HepG2 (cell line): ENCODE measurements around the gene ERCC4. TPM values are rescaled to one million over a fixed set of nuclear protein-coding genes. Genes with fewer than 3 reads are reported as not detected.

Experiments
- ARNT2 ChIP-seq: sonication (generic); formaldehyde crosslinking; IDR thresholded peaks from 2 replicates; pipeline ENCODE4 v1.8.0; 2022; ENCODE audit warnings: mild to moderate bottlenecking, low read depth, missing genetic modification reagents, moderate library complexity
- FOSL2 ChIP-seq: sonication (generic); formaldehyde crosslinking; IDR thresholded peaks from 2 replicates; pipeline ENCODE4 v1.4.0; 2020; ENCODE audit warnings: missing genetic modification reagents
- JUND ChIP-seq: sonication (generic); formaldehyde crosslinking; IDR thresholded peaks from 2 replicates; pipeline ENCODE4 v1.8.0; 2022; ENCODE audit warnings: mild to moderate bottlenecking, missing genetic modification reagents
- KLF12 ChIP-seq: sonication (generic); formaldehyde crosslinking; IDR thresholded peaks from 2 replicates; pipeline ENCODE4 v1.4.0; 2020; ENCODE audit warnings: missing genetic modification reagents, borderline replicate concordance
- MAFK ChIP-seq, 2 experiments: IDR thresholded peaks in 1 of 2; conservative IDR thresholded peaks in 1 of 2; 2 replicates each; pipeline ENCODE4 v1.6.1; 2011; ENCODE audit warnings: improper control_type of control experiment in 2 of 2, low read length in 2 of 2
- NCOA1 ChIP-seq: sonication (generic); formaldehyde crosslinking; IDR thresholded peaks from 2 replicates; pipeline ENCODE4 v1.9.0; 2021; ENCODE audit warnings: missing genetic modification reagents
- RAD21 ChIP-seq: fragments of 450-650 bp; formaldehyde crosslinking; IDR thresholded peaks from 2 replicates; pipeline ENCODE4 v1.5.0; 2020; ENCODE audit warnings: mild to moderate bottlenecking
- SP140L ChIP-seq: sonication (generic); formaldehyde crosslinking; IDR thresholded peaks from 2 replicates; pipeline ENCODE4 v1.4.0; 2020; ENCODE audit warnings: missing genetic modification reagents, borderline replicate concordance
- ZBTB8A ChIP-seq: sonication (generic); formaldehyde crosslinking; IDR thresholded peaks from 2 replicates; pipeline ENCODE4 v1.4.0; 2020; ENCODE audit warnings: mild to moderate bottlenecking, low read depth, missing genetic modification reagents, borderline replicate concordance
- ZNF124 ChIP-seq: sonication (generic); formaldehyde crosslinking; IDR thresholded peaks from 2 replicates; pipeline ENCODE4 v1.4.0; 2020; ENCODE audit warnings: missing genetic modification reagents
- ZNF138 ChIP-seq: sonication (generic); formaldehyde crosslinking; IDR thresholded peaks from 2 replicates; pipeline ENCODE4 v1.5.0; 2020; ENCODE audit warnings: mild to moderate bottlenecking, low read depth, missing genetic modification reagents
- ZNF17 ChIP-seq: sonication (generic); formaldehyde crosslinking; IDR thresholded peaks from 2 replicates; pipeline ENCODE4 v1.5.0; 2020; ENCODE audit warnings: mild to moderate bottlenecking, missing genetic modification reagents
- ZNF264 ChIP-seq: sonication (generic); formaldehyde crosslinking; IDR thresholded peaks from 2 replicates; pipeline ENCODE4 v1.4.0; 2020; ENCODE audit warnings: missing genetic modification reagents
- ZNF292 ChIP-seq: sonication (generic); formaldehyde crosslinking; IDR thresholded peaks from 2 replicates; pipeline ENCODE4 v1.8.1; 2022; ENCODE audit warnings: mild to moderate bottlenecking, low read depth, missing genetic modification reagents, borderline replicate concordance
- ZNF547 ChIP-seq: sonication (generic); formaldehyde crosslinking; IDR thresholded peaks from 2 replicates; pipeline ENCODE4 v1.5.1; 2020; ENCODE audit warnings: mild to moderate bottlenecking, missing genetic modification reagents
- ZNF562 ChIP-seq: sonication (generic); formaldehyde crosslinking; IDR thresholded peaks from 2 replicates; pipeline ENCODE4 v1.8.0; 2022; ENCODE audit warnings: missing genetic modification reagents, borderline replicate concordance
- ZNF644 ChIP-seq: IDR thresholded peaks from 2 replicates; pipeline ENCODE4 v1.6.1; 2016; ENCODE audit warnings: low read depth
- ZNF747 ChIP-seq: sonication (generic); formaldehyde crosslinking; IDR thresholded peaks from 2 replicates; pipeline ENCODE4 v1.8.1; 2023; ENCODE audit warnings: missing genetic modification reagents, mild to moderate bottlenecking, borderline replicate concordance
- ZNF816 ChIP-seq: sonication (generic); formaldehyde crosslinking; IDR thresholded peaks from 2 replicates; pipeline ENCODE4 v1.8.0; 2022; ENCODE audit warnings: missing genetic modification reagents, mild to moderate bottlenecking, borderline replicate concordance
- polyA plus RNA-seq, 8 experiments: library from polyadenylated mRNA; depleted of rRNA in 3 of 8; stranded (reverse) in 7 of 8; unstranded in 1 of 8; fragments of >200 nt; fragmentation: Illumina TruSeq in 4 of 8; extraction: Trizol in 4 of 8; gene quantifications; 2 replicates each; pipeline versions ENCODE4 v1.2.1 to v1.2.3, GENCODE V29; 2011 to 2016; ENCODE audit warnings: low read depth in 4 of 8, missing spikeins in 1 of 8, mixed read lengths in 1 of 8; ENCODE audit not compliant: insufficient read depth in 1 of 8
- total RNA-seq, 5 experiments: library from RNA; depleted of rRNA; stranded (reverse); fragments of >200 nt; fragmentation: Illumina TruSeq; extraction: Trizol; gene quantifications; 2 replicates each; pipeline ENCODE4 v1.2.3, GENCODE V29; 2016; ENCODE audit warnings: low read depth in 1 of 5
- TF ChIP-seq, protein P1 (sequence below): sonication (generic); formaldehyde crosslinking; IDR thresholded peaks from 2 replicates; pipeline ENCODE4 v1.4.0; 2020; ENCODE audit warnings: mild to moderate bottlenecking, low read depth, missing genetic modification reagents
- TF ChIP-seq, protein P2 (sequence below): IDR thresholded peaks from 2 replicates; pipeline ENCODE4 v1.6.1; 2016; ENCODE audit warnings: control low read depth
- TF ChIP-seq, protein P3 (sequence below): sonication (generic); formaldehyde crosslinking; conservative IDR thresholded peaks from 2 replicates; pipeline ENCODE4 v1.4.0; 2020; ENCODE audit warnings: missing genetic modification reagents
- TF ChIP-seq, protein P4 (sequence below): sonication (generic); formaldehyde crosslinking; conservative IDR thresholded peaks from 2 replicates; pipeline ENCODE4 v1.4.0; 2020; ENCODE audit warnings: missing genetic modification reagents
- TF ChIP-seq, protein P5 (sequence below): sonication (generic); formaldehyde crosslinking; IDR thresholded peaks from 2 replicates; pipeline ENCODE4 v1.8.0; 2023; ENCODE audit warnings: mild to moderate bottlenecking, missing genetic modification reagents

ERCC4 gene
- total and polyA plus RNA-seq, 2 of the 13 experiments (the other 11 are each of a cell fraction or from before 2014, with no cell fraction given): 5.4 to 15.2 TPM

DNA sequence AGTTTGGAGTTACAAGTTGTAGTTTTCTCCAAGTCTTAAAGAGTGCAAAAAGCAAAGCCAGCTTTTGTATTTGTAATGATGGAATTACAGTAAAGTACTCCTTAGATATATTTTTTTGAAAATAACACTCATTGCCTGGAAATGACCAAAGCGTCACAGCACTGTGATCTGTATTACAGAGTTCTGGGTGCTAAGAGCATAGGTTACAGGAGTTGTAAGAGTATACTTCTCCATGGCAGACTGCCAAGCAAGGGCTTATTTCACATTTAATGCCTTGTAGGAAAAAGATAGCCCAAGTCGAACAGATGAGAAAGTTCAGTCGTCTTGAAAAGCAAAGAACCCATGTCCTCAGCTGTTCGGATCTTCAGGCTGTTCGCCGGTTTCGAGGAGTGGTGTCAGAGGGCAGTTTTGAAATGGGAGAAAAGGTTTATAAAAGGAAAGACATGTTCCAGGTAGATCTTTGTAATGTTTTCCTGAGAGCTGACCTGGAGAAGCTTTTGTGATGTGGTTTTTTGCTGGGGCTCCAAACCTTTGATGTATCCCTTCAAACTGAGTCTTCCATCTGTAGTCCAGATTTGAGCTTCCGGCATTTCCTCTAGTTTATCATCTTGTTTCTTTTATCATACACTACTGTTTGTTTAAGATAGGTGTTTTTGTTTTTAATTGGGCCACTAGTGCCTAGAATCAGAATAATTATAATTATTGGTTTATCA lies 41.3 kb downstream of the ERCC4 start (continued):
- TF ChIP-seq, protein P1, sequence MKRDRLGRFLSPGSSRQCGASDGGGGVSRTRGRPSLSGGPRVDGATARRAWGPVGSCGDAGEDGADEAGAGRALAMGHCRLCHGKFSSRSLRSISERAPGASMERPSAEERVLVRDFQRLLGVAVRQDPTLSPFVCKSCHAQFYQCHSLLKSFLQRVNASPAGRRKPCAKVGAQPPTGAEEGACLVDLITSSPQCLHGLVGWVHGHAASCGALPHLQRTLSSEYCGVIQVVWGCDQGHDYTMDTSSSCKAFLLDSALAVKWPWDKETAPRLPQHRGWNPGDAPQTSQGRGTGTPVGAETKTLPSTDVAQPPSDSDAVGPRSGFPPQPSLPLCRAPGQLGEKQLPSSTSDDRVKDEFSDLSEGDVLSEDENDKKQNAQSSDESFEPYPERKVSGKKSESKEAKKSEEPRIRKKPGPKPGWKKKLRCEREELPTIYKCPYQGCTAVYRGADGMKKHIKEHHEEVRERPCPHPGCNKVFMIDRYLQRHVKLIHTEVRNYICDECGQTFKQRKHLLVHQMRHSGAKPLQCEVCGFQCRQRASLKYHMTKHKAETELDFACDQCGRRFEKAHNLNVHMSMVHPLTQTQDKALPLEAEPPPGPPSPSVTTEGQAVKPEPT (CRISPR knock-in tag): no peak
- TF ChIP-seq ZNF264 (CRISPR knock-in tag) (no peak), ZNF292 (CRISPR knock-in tag) (no peak), ZNF138 (CRISPR knock-in tag) (no peak), MAFK (conservative IDR thresholded peaks at IDR 0.05 in 1 of 2, IDR thresholded peaks at IDR 0.05 in 1 of 2; ENCODE audit: low read length in 2 of 2) (no peak), ZNF816 (no peak), ZNF17 (CRISPR knock-in tag) (no peak), KLF12 (no peak), ARNT2 (CRISPR knock-in tag) (no peak), JUND (CRISPR knock-in tag) (no peak), SP140L (CRISPR knock-in tag) (no peak), ZNF562 (CRISPR knock-in tag) (no peak), ZNF547 (CRISPR knock-in tag) (no peak), ZNF124 (CRISPR knock-in tag) (no peak), NCOA1 (no peak), RAD21 (CRISPR knock-in tag) (no peak), FOSL2 (CRISPR knock-in tag) (peak; percentile 36; the same call in 1 of the 2 replicates), ZNF644 (CRISPR knock-in tag) (no peak), ZNF747 (no peak), ZBTB8A (CRISPR knock-in tag) (no peak)
- TF ChIP-seq, protein P2, sequence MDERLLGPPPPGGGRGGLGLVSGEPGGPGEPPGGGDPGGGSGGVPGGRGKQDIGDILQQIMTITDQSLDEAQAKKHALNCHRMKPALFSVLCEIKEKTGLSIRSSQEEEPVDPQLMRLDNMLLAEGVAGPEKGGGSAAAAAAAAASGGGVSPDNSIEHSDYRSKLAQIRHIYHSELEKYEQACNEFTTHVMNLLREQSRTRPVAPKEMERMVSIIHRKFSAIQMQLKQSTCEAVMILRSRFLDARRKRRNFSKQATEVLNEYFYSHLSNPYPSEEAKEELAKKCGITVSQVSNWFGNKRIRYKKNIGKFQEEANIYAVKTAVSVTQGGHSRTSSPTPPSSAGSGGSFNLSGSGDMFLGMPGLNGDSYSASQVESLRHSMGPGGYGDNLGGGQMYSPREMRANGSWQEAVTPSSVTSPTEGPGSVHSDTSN (CRISPR knock-in tag): no peak
- TF ChIP-seq, protein P3, sequence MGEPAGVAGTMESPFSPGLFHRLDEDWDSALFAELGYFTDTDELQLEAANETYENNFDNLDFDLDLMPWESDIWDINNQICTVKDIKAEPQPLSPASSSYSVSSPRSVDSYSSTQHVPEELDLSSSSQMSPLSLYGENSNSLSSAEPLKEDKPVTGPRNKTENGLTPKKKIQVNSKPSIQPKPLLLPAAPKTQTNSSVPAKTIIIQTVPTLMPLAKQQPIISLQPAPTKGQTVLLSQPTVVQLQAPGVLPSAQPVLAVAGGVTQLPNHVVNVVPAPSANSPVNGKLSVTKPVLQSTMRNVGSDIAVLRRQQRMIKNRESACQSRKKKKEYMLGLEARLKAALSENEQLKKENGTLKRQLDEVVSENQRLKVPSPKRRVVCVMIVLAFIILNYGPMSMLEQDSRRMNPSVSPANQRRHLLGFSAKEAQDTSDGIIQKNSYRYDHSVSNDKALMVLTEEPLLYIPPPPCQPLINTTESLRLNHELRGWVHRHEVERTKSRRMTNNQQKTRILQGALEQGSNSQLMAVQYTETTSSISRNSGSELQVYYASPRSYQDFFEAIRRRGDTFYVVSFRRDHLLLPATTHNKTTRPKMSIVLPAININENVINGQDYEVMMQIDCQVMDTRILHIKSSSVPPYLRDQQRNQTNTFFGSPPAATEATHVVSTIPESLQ: no peak
- TF ChIP-seq, protein P4, sequence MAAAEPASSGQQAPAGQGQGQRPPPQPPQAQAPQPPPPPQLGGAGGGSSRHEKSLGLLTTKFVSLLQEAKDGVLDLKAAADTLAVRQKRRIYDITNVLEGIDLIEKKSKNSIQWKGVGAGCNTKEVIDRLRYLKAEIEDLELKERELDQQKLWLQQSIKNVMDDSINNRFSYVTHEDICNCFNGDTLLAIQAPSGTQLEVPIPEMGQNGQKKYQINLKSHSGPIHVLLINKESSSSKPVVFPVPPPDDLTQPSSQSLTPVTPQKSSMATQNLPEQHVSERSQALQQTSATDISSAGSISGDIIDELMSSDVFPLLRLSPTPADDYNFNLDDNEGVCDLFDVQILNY (CRISPR knock-in tag): no peak
- TF ChIP-seq, protein P5, sequence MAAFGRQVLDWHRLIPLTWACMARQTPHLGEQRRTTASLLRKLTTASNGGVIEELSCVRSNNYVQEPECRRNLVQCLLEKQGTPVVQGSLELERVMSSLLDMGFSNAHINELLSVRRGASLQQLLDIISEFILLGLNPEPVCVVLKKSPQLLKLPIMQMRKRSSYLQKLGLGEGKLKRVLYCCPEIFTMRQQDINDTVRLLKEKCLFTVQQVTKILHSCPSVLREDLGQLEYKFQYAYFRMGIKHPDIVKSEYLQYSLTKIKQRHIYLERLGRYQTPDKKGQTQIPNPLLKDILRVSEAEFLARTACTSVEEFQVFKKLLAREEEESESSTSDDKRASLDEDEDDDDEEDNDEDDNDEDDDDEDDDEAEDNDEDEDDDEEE (CRISPR knock-in tag): no peak
- TF ChIP-seq, all 625 proteins: peak for 21
